Endothelial cell of umbilical vein (primary cell): ENCODE measurements around the gene GYS2. TPM values are rescaled to one million over a fixed set of nuclear protein-coding genes. Genes with fewer than 3 reads are reported as not detected.
A peak's percentile ranks its signal among the peaks of the same experiment; 100 is the strongest.

Experiments used
- BruUV-seq: library from RNA; stranded (reverse); fragments of 400-500 nt; replicated peaks from 2 replicates; lab custom pipeline; 2021; lab: Mats Ljungman, UMichigan
- CTCF ChIA-PET: fragments of 300-600, 350-600 bp; sonication (Branson Sonifier 250); formaldehyde crosslinking; loops from one replicate; lab custom pipeline; 2021; ENCODE audit warnings: antibody characterized with exemption, inconsistent platforms; lab: Charles Lee
- POLR2A ChIA-PET: fragments of 300-600, 350-600 bp; sonication (Branson Sonifier 250); formaldehyde crosslinking; loops from one replicate; lab custom pipeline; 2021; ENCODE audit warnings: antibody characterized with exemption, inconsistent platforms; lab: Charles Lee
- DNase-seq: peaks from one replicate; pipeline ENCODE4 v3.0.0-alpha.2; 2011; ENCODE audit warnings: low read depth, low spot score
- FAIRE-seq: peaks from 2 replicates; lab custom pipeline; 2011; peaks lifted over from hg19 to GRCh38; lab: Jason Lieb, UNC
- H2AFZ ChIP-seq: 2 replicates; pipeline ENCODE4 v1.6.0; 2012; ENCODE audit warnings: low read depth, low read length, control low read depth, inconsistent platforms
- H3K27ac ChIP-seq: 2 replicates; pipeline ENCODE4 v1.5.1; 2011; ENCODE audit warnings: low read depth, mild to moderate bottlenecking, control low read depth, low read length, moderate library complexity; ENCODE audit not compliant: insufficient read depth
- H3K27me3 ChIP-seq, 2 experiments: 2 replicates each; pipeline versions ENCODE4 v1.6.0 to v1.6.1; 2011; ENCODE audit warnings: low read length in 2 of 2, mixed read lengths in 1 of 2; ENCODE audit not compliant: control insufficient read depth in 2 of 2, insufficient read depth in 2 of 2
- H3K36me3 ChIP-seq, 2 experiments: 2 replicates in 1 of 2; 3 replicates in 1 of 2; pipeline ENCODE4 v1.5.1; 2011; ENCODE audit warnings: low read length in 2 of 2, mild to moderate bottlenecking in 1 of 2, moderate library complexity in 1 of 2; ENCODE audit not compliant: control insufficient read depth in 2 of 2, insufficient read depth in 2 of 2; ENCODE audit errors: extremely low read depth in 1 of 2
- H3K4me1 ChIP-seq: 3 replicates; pipeline ENCODE4 v1.5.1; 2011; ENCODE audit warnings: mild to moderate bottlenecking, low read length; ENCODE audit not compliant: control insufficient read depth, insufficient read depth; ENCODE audit errors: extremely low read depth
- H3K4me2 ChIP-seq: 2 replicates; pipeline ENCODE4 v1.6.1; 2011; ENCODE audit warnings: low read length, control low read depth, mixed read lengths; ENCODE audit not compliant: insufficient read depth
- H3K4me3 ChIP-seq, 3 experiments: fragments of 200-600 bp in 1 of 3; sonication (generic), shearing (Covaris generic) in 1 of 3; replicated peaks in 1 of 3; 2 replicates each; pipeline ENCODE4 v1.5.1; 2011 to 2016; ENCODE audit warnings: control low read depth in 3 of 3, low read length in 3 of 3, mild to moderate bottlenecking in 2 of 3, inconsistent platforms in 1 of 3, low read depth in 1 of 3, moderate library complexity in 1 of 3; ENCODE audit not compliant: insufficient read depth in 1 of 3
- H3K79me2 ChIP-seq: 2 replicates; pipeline ENCODE4 v1.6.0; 2012; ENCODE audit warnings: low read length, inconsistent platforms; ENCODE audit not compliant: control insufficient read depth, insufficient read depth
- H3K9ac ChIP-seq: replicated peaks from 2 replicates; pipeline ENCODE3; 2011; ENCODE audit warnings: low read length, control low read depth; ENCODE audit not compliant: insufficient read depth; ENCODE audit errors: extremely low read depth
- H3K9me1 ChIP-seq: replicated peaks from 3 replicates; pipeline ENCODE4 v1.6.0; 2011; ENCODE audit warnings: mild to moderate bottlenecking, low read length; ENCODE audit not compliant: control insufficient read depth, insufficient read depth; ENCODE audit errors: extremely low read depth
- H3K9me3 ChIP-seq: replicated peaks from 2 replicates; pipeline ENCODE4 v1.5.1; 2012; ENCODE audit warnings: low read length, inconsistent platforms; ENCODE audit not compliant: control insufficient read depth, insufficient read depth
- H4K20me1 ChIP-seq: replicated peaks from 2 replicates; pipeline ENCODE3; 2011; ENCODE audit warnings: mild to moderate bottlenecking, low read length; ENCODE audit not compliant: control insufficient read depth, insufficient read depth; ENCODE audit errors: extremely low read depth
- CTCF ChIP-seq, 2 donors: IDR thresholded peaks; 1 replicate in 1 of 2; 2 replicates in 1 of 2; pipeline ENCODE4 v1.5.1; 2011; ENCODE audit warnings: low read length in 2 of 2, mild to moderate bottlenecking in 2 of 2, moderate library complexity in 2 of 2, control low read depth in 1 of 2, inconsistent platforms in 1 of 2, low read depth in 1 of 2; ENCODE audit not compliant: insufficient read depth in 1 of 2; ENCODE audit errors: extremely low read depth in 1 of 2
- EZH2 ChIP-seq: IDR thresholded peaks from 2 replicates; pipeline ENCODE4 v1.6.1; 2012; ENCODE audit warnings: borderline replicate concordance, low read depth, mild to moderate bottlenecking, moderate library complexity, low read length, inconsistent platforms; ENCODE audit not compliant: severe bottlenecking
- FOS ChIP-seq: IDR thresholded peaks from 2 replicates; pipeline ENCODE4 v1.6.1; 2011; ENCODE audit warnings: mild to moderate bottlenecking, low read length, moderate library complexity, borderline replicate concordance; ENCODE audit not compliant: insufficient read depth
- GATA2 ChIP-seq: IDR thresholded peaks from 2 replicates; pipeline ENCODE4 v1.7.0; 2011; ENCODE audit warnings: low read depth, mild to moderate bottlenecking, moderate library complexity, mixed read lengths, low read length; ENCODE audit not compliant: insufficient read length, insufficient read depth
- JUN ChIP-seq: IDR thresholded peaks from 2 replicates; pipeline ENCODE4 v1.6.1; 2011; ENCODE audit warnings: borderline replicate concordance, low read depth; ENCODE audit not compliant: insufficient read length, insufficient read depth
- MAX ChIP-seq: IDR thresholded peaks from 2 replicates; pipeline ENCODE4 v1.6.1; 2011; ENCODE audit not compliant: insufficient read depth, insufficient read length
- MYC ChIP-seq: IDR thresholded peaks from one replicate; pipeline ENCODE4 v1.6.1; 2011; ENCODE audit warnings: mild to moderate bottlenecking, low read depth, low read length
- POLR2A ChIP-seq: IDR thresholded peaks from 2 replicates; pipeline ENCODE4 v1.6.1; 2012; ENCODE audit warnings: low read depth, mild to moderate bottlenecking, control low read depth, low read length
- POLR2AphosphoS5 ChIP-seq: IDR thresholded peaks from 2 replicates; pipeline ENCODE4 v1.6.1; 2012; ENCODE audit warnings: low read depth, mild to moderate bottlenecking, control low read depth, low read length, moderate library complexity; ENCODE audit not compliant: insufficient read depth
- dilution Hi-C: fragments of 300-500 bp; cut with MboI; formaldehyde crosslinking; loops from one replicate; pipeline ENCODE4 v1.15.0; 2019; ENCODE audit warnings: low sequenced_read_pairs; ENCODE audit not compliant: extremely low pct_ligation_motif_present
- intact Hi-C: fragments of 100-400 bp; cut with micrococcal nuclease; formaldehyde crosslinking; loops from one replicate; pipeline ENCODE4 v1.10.0; 2022
- polyA plus RNA-seq, 4 experiments: library from polyadenylated mRNA; depleted of rRNA in 3 of 4; stranded (reverse) in 3 of 4; unstranded in 1 of 4; fragments of >200 nt; gene quantifications; 2 replicates each; pipeline versions ENCODE4 v1.2.1 to v1.2.3, GENCODE V29; 2011 to 2012; ENCODE audit warnings: missing spikeins in 1 of 4
- total RNA-seq: library from RNA; stranded (reverse); gene quantifications from 2 replicates; pipeline ENCODE4 v1.2.3, GENCODE V29; 2021

Gene GYS2
- total and polyA plus RNA-seq, 2 donors (not counting 3 experiments of a cell fraction or from before 2014, with no cell fraction given) = 0.04 TPM; not detected in 1

GRCh38 chr12:21606175-21606574 is 1.5 kb upstream of the GYS2 start:
- Histone ChIP-seq H3K9ac (no peak overlapping the region), H3K27ac (no peak overlapping the region), H3K36me3 (no peaks in the 10 kb centered on the region), H3K4me3 (no peak overlapping the region), H2AFZ (no peak overlapping the region), H3K79me2 (no peaks in the 10 kb centered on the region), H3K4me2 (no peak overlapping the region), H3K27me3 (peaks cover 0 to 2% of the 10 kb centered on the region in 2 experiments), H3K9me1 (no peaks in the 10 kb centered on the region), H4K20me1 (no peaks in the 10 kb centered on the region), H3K9me3 (no peaks in the 10 kb centered on the region), H3K4me1 (peaks cover 3% of the 10 kb centered on the region)
- BruUV-seq = no TSS peak
- dilution Hi-C loops = no loop called here
- FAIRE-seq (peak; percentile 40), DNase-seq (no peak)
- TF ChIP-seq CTCF (IDR thresholded peaks at IDR 0.05; ENCODE audit: extremely low read depth in 1 of 2, insufficient read depth in 1 of 2, low read depth in 1 of 2, low read length in 2 of 2) = no peak
- TF ChIP-seq GATA2 = no peak
- no peak for TF ChIP-seq POLR2AphosphoS5
- TF ChIP-seq FOS = no peak
- no peak for TF ChIP-seq MAX
- TF ChIP-seq JUN = no peak
- no peak for TF ChIP-seq POLR2A
- no peak for TF ChIP-seq EZH2
- no peak for TF ChIP-seq MYC
- POLR2A ChIA-PET = no interaction called here
- CTCF ChIA-PET = interaction anchor here (3.0 kb wide), 1 partner anchor 74 kb away, joined by 14 read pairs; no protein-coding TSS in a partner anchor
- intact Hi-C loops = no loop called here
